GM12878 (cell line): ENCODE data around the gene TJAP1. TPM values are rescaled to one million over a fixed set of nuclear protein-coding genes. Genes with fewer than 3 reads are reported as not detected.

Experiments
- BCL11A ChIP-seq: IDR thresholded peaks from 2 replicates; pipeline ENCODE4 v1.6.1; 2011; ENCODE audit warnings: low read depth, low read length
- CREM ChIP-seq: IDR thresholded peaks from 2 replicates; pipeline ENCODE4 v1.6.1; 2014; ENCODE audit warnings: antibody characterized with exemption, low read depth
- EGR1 ChIP-seq, 2 experiments: IDR thresholded peaks; 1 replicate in 1 of 2; 2 replicates in 1 of 2; pipeline ENCODE4 v1.6.1; 2011 to 2012; ENCODE audit warnings: low read depth in 2 of 2, low read length in 2 of 2, borderline replicate concordance in 1 of 2, mild to moderate bottlenecking in 1 of 2, moderate library complexity in 1 of 2
- HDAC2 ChIP-seq: fragments of 200-600 bp; sonication (generic); IDR thresholded peaks from 2 replicates; pipeline ENCODE4 v1.6.1; 2017
- IRF4 ChIP-seq: IDR thresholded peaks from 2 replicates; pipeline ENCODE4 v1.6.1; 2011; ENCODE audit warnings: low read depth, low read length
- KLF5 ChIP-seq: fragments of 450-650 bp; IDR thresholded peaks from 2 replicates; pipeline ENCODE4 v1.6.1; 2014; ENCODE audit warnings: mild to moderate bottlenecking; ENCODE audit not compliant: partially characterized antibody
- LARP7 ChIP-seq: fragments of 450-650 bp; IDR thresholded peaks from 2 replicates; pipeline ENCODE4 v1.6.1; 2017; ENCODE audit warnings: mild to moderate bottlenecking
- MEF2A ChIP-seq: IDR thresholded peaks from 2 replicates; pipeline ENCODE4 v1.6.1; 2011; ENCODE audit warnings: low read depth, mild to moderate bottlenecking, low read length, moderate library complexity; ENCODE audit not compliant: insufficient read depth
- MTA2 ChIP-seq: fragments of 450-650 bp; IDR thresholded peaks from 2 replicates; pipeline ENCODE4 v1.6.1; 2016; ENCODE audit warnings: low read depth, mild to moderate bottlenecking, moderate library complexity
- MYB ChIP-seq: fragments of 150-350 bp; IDR thresholded peaks from 2 replicates; pipeline ENCODE4 v1.6.1; 2014; ENCODE audit warnings: mild to moderate bottlenecking, low read depth, low read length, borderline replicate concordance
- POLR2A ChIP-seq: IDR thresholded peaks from 2 replicates; pipeline ENCODE4 v1.6.1; 2011; ENCODE audit warnings: low read depth, mild to moderate bottlenecking, low read length
- SP1 ChIP-seq: IDR thresholded peaks from one replicate; pipeline ENCODE4 v1.6.1; 2011; ENCODE audit warnings: low read depth, low read length
- SUPT20H ChIP-seq: IDR thresholded peaks from 2 replicates; pipeline ENCODE4 v1.6.1; 2011; ENCODE audit warnings: low read depth, mild to moderate bottlenecking, low read length, moderate library complexity, borderline replicate concordance; ENCODE audit not compliant: control insufficient read depth
- SUZ12 ChIP-seq: fragments of 200-600 bp; sonication (generic); IDR thresholded peaks from one replicate; pipeline ENCODE4 v1.6.1; 2018; ENCODE audit warnings: antibody characterized with exemption, mild to moderate bottlenecking; ENCODE audit not compliant: unreplicated experiment
- TARDBP ChIP-seq: IDR thresholded peaks from 2 replicates; pipeline ENCODE4 v1.6.1; 2016; ENCODE audit warnings: borderline replicate concordance
- TCF7 ChIP-seq: IDR thresholded peaks from 2 replicates; pipeline ENCODE4 v1.6.1; 2014; ENCODE audit warnings: antibody characterized with exemption, borderline replicate concordance
- ZNF217 ChIP-seq: fragments of 450-650 bp; IDR thresholded peaks from 2 replicates; pipeline ENCODE4 v1.6.1; 2017; ENCODE audit warnings: antibody characterized with exemption, mild to moderate bottlenecking
- ZSCAN29 ChIP-seq: fragments of 450-650 bp; IDR thresholded peaks from 2 replicates; pipeline ENCODE4 v1.6.1; 2017; ENCODE audit warnings: mild to moderate bottlenecking, moderate library complexity
- polyA plus RNA-seq, 11 experiments: library from polyadenylated mRNA; depleted of rRNA in 4 of 11; unstranded in 6 of 11; stranded (reverse) in 5 of 11; fragments of >200 nt; fragmentation: Nextera tagmentation in 4 of 11; fragmentation: Illumina TruSeq in 1 of 11; extraction: Ambion mirVana in 4 of 11; extraction: Trizol in 1 of 11; gene quantifications; 1 replicate in 1 of 11; 2 replicates in 10 of 11; pipeline versions ENCODE4 v1.2.1 to v1.2.3, GENCODE V29; 2011 to 2016; ENCODE audit warnings: inconsistent platforms in 2 of 11, missing spikeins in 2 of 11, low read depth in 1 of 11
- total RNA-seq, 4 experiments: library from RNA; depleted of rRNA in 3 of 4; stranded (reverse); fragments of >200 nt in 3 of 4; fragmentation: Illumina TruSeq in 1 of 4; extraction: Trizol in 1 of 4; gene quantifications; 2 replicates each; pipeline versions ENCODE4 v1.2.1 to v1.2.3, GENCODE V29; 2013 to 2021
- TF ChIP-seq, protein P1 (sequence below): fragments of 450-650 bp; IDR thresholded peaks from 2 replicates; pipeline ENCODE4 v1.6.1; 2017; ENCODE audit warnings: mild to moderate bottlenecking
- TF ChIP-seq, protein P2 (sequence below): fragments of 450-650 bp; IDR thresholded peaks from 2 replicates; pipeline ENCODE4 v1.6.1; 2018; ENCODE audit warnings: borderline replicate concordance, mild to moderate bottlenecking; ENCODE audit not compliant: partially characterized antibody
- TF ChIP-seq, protein P3 (sequence below): IDR thresholded peaks from 2 replicates; pipeline ENCODE4 v1.6.1; 2012; ENCODE audit warnings: mild to moderate bottlenecking, low read depth, low read length
- TF ChIP-seq, protein P4 (sequence below): fragments of 450-650 bp; IDR thresholded peaks from 2 replicates; pipeline ENCODE4 v1.6.1; 2017; ENCODE audit warnings: mild to moderate bottlenecking, moderate library complexity

The TJAP1 gene
- total and polyA plus RNA-seq, 10 of the 15 experiments (the other 5 are each of a cell fraction or from before 2014, with no cell fraction given): 0.11 to 22.6 (median 12.8) TPM

DNA sequence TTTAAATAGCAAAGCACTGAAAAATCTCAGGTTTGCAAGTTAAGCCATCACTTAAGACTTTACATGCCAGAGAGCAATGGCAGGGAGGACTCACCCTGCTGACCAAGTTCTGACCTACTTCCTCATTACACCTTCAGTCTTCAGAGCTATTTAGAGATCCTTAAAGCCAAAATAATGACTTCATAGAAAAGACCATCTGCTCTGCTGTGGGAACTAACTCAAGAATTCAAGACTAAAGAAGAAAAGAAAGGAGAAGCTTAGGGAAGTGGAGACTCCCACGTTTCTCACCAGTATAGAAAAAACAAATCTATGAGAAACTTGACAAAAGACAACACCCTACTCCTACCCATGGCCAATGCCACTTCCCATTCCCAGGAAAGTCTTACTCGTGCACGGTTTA, 69.9 kb downstream of the TJAP1 start (continued):
- TF ChIP-seq ZSCAN29 (no peak), BCL11A (no peak), MYB (no peak), SUZ12 (no peak), HDAC2 (no peak), ZNF217 (no peak), TCF7 (no peak), MTA2 (no peak), KLF5 (no peak), CREM (no peak), POLR2A (no peak), EGR1 (IDR thresholded peaks at IDR 0.05; ENCODE audit: borderline replicate concordance in 1 of 2, low read depth in 2 of 2, low read length in 2 of 2) (no peak), SP1 (no peak), TARDBP (no peak), MEF2A (peak; percentile 38; the same call in 1 of the 2 replicates), SUPT20H (no peak), IRF4 (no peak), LARP7 (no peak)
- TF ChIP-seq, protein P1, sequence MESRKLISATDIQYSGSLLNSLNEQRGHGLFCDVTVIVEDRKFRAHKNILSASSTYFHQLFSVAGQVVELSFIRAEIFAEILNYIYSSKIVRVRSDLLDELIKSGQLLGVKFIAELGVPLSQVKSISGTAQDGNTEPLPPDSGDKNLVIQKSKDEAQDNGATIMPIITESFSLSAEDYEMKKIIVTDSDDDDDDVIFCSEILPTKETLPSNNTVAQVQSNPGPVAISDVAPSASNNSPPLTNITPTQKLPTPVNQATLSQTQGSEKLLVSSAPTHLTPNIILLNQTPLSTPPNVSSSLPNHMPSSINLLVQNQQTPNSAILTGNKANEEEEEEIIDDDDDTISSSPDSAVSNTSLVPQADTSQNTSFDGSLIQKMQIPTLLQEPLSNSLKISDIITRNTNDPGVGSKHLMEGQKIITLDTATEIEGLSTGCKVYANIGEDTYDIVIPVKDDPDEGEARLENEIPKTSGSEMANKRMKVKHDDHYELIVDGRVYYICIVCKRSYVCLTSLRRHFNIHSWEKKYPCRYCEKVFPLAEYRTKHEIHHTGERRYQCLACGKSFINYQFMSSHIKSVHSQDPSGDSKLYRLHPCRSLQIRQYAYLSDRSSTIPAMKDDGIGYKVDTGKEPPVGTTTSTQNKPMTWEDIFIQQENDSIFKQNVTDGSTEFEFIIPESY: no peak
- TF ChIP-seq, protein P2, sequence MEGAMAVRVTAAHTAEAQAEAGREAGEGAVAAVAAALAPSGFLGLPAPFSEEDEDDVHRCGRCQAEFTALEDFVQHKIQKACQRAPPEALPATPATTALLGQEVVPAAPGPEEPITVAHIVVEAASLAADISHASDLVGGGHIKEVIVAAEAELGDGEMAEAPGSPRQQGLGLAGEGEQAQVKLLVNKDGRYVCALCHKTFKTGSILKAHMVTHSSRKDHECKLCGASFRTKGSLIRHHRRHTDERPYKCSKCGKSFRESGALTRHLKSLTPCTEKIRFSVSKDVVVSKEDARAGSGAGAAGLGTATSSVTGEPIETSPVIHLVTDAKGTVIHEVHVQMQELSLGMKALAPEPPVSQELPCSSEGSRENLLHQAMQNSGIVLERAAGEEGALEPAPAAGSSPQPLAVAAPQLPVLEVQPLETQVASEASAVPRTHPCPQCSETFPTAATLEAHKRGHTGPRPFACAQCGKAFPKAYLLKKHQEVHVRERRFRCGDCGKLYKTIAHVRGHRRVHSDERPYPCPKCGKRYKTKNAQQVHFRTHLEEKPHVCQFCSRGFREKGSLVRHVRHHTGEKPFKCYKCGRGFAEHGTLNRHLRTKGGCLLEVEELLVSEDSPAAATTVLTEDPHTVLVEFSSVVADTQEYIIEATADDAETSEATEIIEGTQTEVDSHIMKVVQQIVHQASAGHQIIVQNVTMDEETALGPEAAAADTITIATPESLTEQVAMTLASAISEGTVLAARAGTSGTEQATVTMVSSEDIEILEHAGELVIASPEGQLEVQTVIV: no peak
- TF ChIP-seq, protein P3, sequence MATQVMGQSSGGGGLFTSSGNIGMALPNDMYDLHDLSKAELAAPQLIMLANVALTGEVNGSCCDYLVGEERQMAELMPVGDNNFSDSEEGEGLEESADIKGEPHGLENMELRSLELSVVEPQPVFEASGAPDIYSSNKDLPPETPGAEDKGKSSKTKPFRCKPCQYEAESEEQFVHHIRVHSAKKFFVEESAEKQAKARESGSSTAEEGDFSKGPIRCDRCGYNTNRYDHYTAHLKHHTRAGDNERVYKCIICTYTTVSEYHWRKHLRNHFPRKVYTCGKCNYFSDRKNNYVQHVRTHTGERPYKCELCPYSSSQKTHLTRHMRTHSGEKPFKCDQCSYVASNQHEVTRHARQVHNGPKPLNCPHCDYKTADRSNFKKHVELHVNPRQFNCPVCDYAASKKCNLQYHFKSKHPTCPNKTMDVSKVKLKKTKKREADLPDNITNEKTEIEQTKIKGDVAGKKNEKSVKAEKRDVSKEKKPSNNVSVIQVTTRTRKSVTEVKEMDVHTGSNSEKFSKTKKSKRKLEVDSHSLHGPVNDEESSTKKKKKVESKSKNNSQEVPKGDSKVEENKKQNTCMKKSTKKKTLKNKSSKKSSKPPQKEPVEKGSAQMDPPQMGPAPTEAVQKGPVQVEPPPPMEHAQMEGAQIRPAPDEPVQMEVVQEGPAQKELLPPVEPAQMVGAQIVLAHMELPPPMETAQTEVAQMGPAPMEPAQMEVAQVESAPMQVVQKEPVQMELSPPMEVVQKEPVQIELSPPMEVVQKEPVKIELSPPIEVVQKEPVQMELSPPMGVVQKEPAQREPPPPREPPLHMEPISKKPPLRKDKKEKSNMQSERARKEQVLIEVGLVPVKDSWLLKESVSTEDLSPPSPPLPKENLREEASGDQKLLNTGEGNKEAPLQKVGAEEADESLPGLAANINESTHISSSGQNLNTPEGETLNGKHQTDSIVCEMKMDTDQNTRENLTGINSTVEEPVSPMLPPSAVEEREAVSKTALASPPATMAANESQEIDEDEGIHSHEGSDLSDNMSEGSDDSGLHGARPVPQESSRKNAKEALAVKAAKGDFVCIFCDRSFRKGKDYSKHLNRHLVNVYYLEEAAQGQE: no peak
- TF ChIP-seq, protein P4, sequence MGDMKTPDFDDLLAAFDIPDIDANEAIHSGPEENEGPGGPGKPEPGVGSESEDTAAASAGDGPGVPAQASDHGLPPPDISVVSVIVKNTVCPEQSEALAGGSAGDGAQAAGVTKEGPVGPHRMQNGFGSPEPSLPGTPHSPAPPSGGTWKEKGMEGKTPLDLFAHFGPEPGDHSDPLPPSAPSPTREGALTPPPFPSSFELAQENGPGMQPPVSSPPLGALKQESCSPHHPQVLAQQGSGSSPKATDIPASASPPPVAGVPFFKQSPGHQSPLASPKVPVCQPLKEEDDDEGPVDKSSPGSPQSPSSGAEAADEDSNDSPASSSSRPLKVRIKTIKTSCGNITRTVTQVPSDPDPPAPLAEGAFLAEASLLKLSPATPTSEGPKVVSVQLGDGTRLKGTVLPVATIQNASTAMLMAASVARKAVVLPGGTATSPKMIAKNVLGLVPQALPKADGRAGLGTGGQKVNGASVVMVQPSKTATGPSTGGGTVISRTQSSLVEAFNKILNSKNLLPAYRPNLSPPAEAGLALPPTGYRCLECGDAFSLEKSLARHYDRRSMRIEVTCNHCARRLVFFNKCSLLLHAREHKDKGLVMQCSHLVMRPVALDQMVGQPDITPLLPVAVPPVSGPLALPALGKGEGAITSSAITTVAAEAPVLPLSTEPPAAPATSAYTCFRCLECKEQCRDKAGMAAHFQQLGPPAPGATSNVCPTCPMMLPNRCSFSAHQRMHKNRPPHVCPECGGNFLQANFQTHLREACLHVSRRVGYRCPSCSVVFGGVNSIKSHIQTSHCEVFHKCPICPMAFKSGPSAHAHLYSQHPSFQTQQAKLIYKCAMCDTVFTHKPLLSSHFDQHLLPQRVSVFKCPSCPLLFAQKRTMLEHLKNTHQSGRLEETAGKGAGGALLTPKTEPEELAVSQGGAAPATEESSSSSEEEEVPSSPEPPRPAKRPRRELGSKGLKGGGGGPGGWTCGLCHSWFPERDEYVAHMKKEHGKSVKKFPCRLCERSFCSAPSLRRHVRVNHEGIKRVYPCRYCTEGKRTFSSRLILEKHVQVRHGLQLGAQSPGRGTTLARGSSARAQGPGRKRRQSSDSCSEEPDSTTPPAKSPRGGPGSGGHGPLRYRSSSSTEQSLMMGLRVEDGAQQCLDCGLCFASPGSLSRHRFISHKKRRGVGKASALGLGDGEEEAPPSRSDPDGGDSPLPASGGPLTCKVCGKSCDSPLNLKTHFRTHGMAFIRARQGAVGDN: no peak
